Muscle layer of duodenum (tissue), 2 donors: ENCODE measurements around the gene SLFN13.
"Not testable (repeated sequence)": the region's sequence is repeated elsewhere in the genome, so short reads cannot be mapped to it uniquely, and the experiment has no call there.

Experiments used
- H3K27ac ChIP-seq: one replicate; pipeline ENCODE4 v1.7.0; 2013; ENCODE audit warnings: mild to moderate bottlenecking, low read length
- H3K27me3 ChIP-seq: one replicate; pipeline ENCODE4 v1.7.0; 2013; ENCODE audit warnings: low read depth, mild to moderate bottlenecking, control low read depth, low read length
- H3K36me3 ChIP-seq, 2 donors: one replicate each; pipeline ENCODE4 v1.7.0; 2013; ENCODE audit warnings: low read length in 2 of 2, control low read depth in 1 of 2, mild to moderate bottlenecking in 1 of 2; ENCODE audit not compliant: insufficient read depth in 2 of 2, control insufficient read depth in 1 of 2
- H3K4me1 ChIP-seq, 2 donors: one replicate each; pipeline ENCODE4 v1.7.0; 2013; ENCODE audit warnings: low read length in 2 of 2, mild to moderate bottlenecking in 2 of 2, control low read depth in 1 of 2, moderate library complexity in 1 of 2; ENCODE audit not compliant: insufficient read depth in 2 of 2, control insufficient read depth in 1 of 2
- H3K4me3 ChIP-seq, 2 donors: one replicate each; pipeline ENCODE4 v1.7.0; 2013; ENCODE audit warnings: low read length in 2 of 2, low read depth in 1 of 2, mild to moderate bottlenecking in 1 of 2
- H3K9me3 ChIP-seq, 2 donors: one replicate each; pipeline ENCODE4 v1.7.0; 2013; ENCODE audit warnings: low read length in 2 of 2, control low read depth in 1 of 2, mild to moderate bottlenecking in 1 of 2; ENCODE audit not compliant: control insufficient read depth in 1 of 2
- donor health status: healthy.

SLFN13 gene

DNA sequence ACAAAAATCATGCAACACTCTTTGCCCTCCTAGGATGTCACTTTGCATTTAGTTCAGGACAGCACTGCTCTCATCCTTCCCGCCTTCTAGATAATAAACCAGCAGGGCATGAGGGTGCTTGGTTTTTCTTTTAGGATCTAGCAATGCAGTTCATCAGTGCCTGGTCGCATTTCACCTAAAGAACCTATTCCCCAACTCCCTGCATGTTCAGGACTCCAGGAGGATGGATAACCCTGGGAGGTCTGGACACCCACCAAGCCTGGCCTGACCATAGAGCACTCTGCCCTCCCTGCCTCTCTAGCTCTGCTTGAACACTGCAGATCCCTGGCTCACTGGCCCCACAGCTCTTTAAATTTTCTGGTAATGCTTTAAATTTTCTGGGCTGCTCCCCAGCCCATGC, 18.9 kb downstream of the SLFN13 start:
- H3K9me3 ChIP-seq = no peaks in the 10 kb centered on the region
- H3K4me3 ChIP-seq = no peak overlapping the region
- H3K4me1 ChIP-seq = peaks cover 7 to 22% of the 10 kb centered on the region in 2 donors
- H3K27me3 ChIP-seq = no peaks in the 10 kb centered on the region
- H3K36me3 ChIP-seq = no peaks in the 10 kb centered on the region
- no peak overlapping the region for H3K27ac ChIP-seq

DNA sequence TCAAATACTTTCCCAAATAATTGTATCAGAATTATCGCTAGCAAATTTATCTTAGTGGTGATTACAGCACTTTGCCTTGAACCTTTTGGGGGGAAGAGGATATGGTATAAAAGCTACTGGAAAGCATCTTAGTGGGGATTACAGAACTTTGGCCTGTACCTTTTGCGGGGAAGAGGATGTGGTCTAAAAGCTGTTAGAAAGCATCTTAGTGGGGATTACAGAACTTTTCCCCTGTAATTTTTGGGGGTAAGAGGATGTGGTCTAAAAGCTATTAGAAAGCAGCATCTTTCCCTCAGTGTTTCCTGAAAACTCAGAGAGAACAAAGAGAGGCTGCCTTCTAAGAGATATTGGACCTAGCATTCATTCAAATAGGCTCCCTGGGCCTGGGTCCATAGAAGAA, 20.3 kb downstream of the SLFN13 start:
- Histone ChIP-seq H3K4me3 (no peak overlapping the region), H3K27me3 (no peaks in the 10 kb centered on the region), H3K36me3 (no peaks in the 10 kb centered on the region), H3K9me3 (no peaks in the 10 kb centered on the region), H3K27ac (no peak overlapping the region), H3K4me1 (peaks cover 7 to 14% of the 10 kb centered on the region in 2 donors)

DNA sequence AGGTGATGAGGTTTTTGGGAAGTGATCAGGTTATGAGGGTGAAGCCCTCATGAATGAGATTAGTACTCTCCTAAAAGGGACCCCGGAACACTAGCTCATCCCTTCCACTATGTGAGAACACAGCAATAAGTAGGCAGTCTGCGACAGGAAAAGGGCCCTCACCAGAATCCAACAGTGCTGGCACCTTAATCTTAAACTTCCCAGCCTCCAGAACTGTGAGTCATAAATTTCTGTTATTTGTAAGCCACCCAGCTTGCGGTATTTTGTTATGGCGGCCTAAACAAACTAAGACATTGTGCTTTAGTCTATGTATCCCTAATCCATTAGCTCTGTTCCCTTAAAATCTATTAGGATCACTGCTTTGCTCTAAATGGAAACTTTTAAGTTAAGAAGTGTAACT, 24.8 kb downstream of the SLFN13 start:
- H3K36me3 ChIP-seq = peaks cover 4 to 7% of the 10 kb centered on the region in 2 donors
- no peak overlapping the region for H3K4me3 ChIP-seq
- no peaks in the 10 kb centered on the region for H3K4me1 ChIP-seq
- H3K9me3 ChIP-seq = no peaks in the 10 kb centered on the region
- no peak overlapping the region for H3K27ac ChIP-seq
- H3K27me3 ChIP-seq = no peaks in the 10 kb centered on the region

DNA sequence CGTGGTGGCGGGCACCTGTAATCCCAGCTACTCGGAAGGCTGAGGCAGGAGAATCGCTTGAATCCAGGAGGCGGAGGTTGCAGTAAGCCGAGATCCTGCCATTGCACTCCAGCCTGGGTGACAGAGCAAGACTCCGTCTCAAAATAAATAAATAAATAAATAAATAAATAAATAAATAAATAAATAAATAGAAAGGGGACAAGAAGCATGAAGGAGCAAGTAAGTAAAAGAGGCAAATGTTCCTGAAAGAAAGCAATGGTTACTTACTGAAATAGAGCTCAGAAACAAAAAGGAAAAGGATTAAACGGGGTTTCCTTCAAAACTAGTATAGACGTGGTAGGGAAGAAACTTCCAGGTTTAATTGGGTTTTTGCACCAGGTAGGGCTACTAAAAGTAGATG, 27.5 kb downstream of the SLFN13 start:
- peaks cover 7 to 14% of the 10 kb centered on the region in 2 donors for H3K36me3 ChIP-seq
- H3K4me1 ChIP-seq, H3K27me3 ChIP-seq, H3K27ac ChIP-seq, H3K9me3 ChIP-seq, H3K4me3 ChIP-seq: not testable (repeated sequence)

DNA sequence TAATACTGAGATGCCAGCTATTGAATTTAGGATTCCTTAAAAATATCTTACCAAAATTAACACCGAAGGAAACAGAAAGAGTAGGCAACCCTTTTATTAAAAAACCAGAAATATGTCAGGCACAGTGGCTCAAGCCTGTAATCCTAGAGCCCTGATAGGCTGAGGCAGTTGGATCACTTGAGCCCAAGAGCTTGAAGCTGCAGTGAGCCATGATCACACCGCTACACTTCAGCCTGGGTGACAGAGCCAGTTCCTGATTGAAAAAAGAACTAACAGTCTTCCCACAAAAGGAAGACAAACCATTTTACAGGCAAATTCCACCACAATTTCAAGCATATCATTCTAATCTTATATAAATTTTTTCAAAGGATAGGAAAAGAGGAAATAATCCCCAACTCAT, 31.9 kb downstream of the SLFN13 start:
- Histone ChIP-seq H3K9me3 (peaks cover 0 to 7% of the 10 kb centered on the region in 2 donors), H3K4me3 (no peak overlapping the region), H3K4me1 (no peaks in the 10 kb centered on the region), H3K27ac (no peak overlapping the region), H3K27me3 (no peaks in the 10 kb centered on the region), H3K36me3 (peaks cover 7 to 35% of the 10 kb centered on the region in 2 donors)

DNA sequence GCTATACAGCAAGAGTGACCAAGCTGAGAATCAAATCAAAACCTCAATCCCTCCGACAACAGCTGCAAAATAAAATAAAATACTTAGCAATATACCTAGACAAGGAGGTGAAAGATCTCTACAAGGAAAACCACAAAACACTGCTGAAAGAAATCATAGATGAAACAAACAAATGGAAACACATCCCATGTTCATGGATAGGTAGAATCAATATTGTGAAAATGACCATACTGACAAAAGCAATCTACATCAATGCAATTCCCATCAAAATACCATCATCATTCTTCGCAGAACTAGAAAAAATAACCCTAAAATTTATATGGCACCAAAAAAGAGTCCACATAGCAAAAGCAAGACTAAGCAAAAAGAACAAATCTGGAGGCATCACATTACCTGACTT, 33.9 kb downstream of the SLFN13 start:
- not testable (repeated sequence) for H3K4me1 ChIP-seq, H3K27me3 ChIP-seq, H3K4me3 ChIP-seq, H3K9me3 ChIP-seq, H3K27ac ChIP-seq
- H3K36me3 ChIP-seq = peaks cover 8 to 54% of the 10 kb centered on the region in 2 donors

DNA sequence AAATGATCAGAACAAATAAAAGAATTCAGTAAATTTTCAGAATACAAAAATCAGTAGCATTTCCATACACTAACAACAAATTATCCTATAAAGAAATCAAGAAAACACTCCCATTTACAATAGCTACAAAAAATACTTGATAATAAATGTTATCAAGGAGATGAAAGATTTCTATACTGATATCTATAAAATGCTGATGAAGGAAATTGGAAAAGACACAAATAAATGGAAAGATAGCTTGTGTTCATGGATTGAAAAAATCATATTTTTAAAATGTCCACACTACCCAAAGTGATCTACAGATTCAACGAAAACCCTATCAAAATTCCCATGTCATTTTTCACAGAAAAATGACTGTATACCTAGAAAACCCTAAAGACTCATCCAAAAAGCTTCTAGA, 34.3 kb downstream of the SLFN13 start:
- Histone ChIP-seq H3K9me3 (peaks cover 0 to 7% of the 10 kb centered on the region in 2 donors), H3K27ac (no peak overlapping the region), H3K4me1 (no peaks in the 10 kb centered on the region), H3K27me3 (no peaks in the 10 kb centered on the region), H3K4me3 (no peak overlapping the region), H3K36me3 (peaks cover 5 to 58% of the 10 kb centered on the region in 2 donors)

DNA sequence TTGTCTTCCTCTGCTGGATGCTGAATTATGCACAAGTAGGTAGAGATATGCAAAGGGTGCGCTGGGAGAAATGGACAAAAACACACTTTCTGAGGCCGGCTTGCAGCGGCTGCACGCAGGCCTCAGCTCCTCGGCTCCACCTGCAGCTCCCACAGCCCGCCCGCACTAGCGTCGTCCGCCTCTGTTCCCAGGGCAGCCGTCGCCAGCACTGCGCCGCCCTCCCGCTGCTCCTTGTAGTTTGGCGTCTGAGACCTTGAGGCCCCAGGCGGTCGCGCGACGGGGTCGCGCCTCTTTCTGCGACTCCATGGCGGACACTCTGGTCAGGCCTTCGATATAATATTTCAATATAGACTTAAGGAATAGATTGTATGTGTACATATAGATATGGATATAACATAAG, 41.0 kb downstream of the SLFN13 start:
- Histone ChIP-seq H3K27me3 (no peaks in the 10 kb centered on the region), H3K9me3 (peaks cover 0 to 2% of the 10 kb centered on the region in 2 donors), H3K4me3 (no peak overlapping the region), H3K36me3 (peaks cover 5 to 35% of the 10 kb centered on the region in 2 donors), H3K27ac (no peak overlapping the region), H3K4me1 (no peaks in the 10 kb centered on the region)

DNA sequence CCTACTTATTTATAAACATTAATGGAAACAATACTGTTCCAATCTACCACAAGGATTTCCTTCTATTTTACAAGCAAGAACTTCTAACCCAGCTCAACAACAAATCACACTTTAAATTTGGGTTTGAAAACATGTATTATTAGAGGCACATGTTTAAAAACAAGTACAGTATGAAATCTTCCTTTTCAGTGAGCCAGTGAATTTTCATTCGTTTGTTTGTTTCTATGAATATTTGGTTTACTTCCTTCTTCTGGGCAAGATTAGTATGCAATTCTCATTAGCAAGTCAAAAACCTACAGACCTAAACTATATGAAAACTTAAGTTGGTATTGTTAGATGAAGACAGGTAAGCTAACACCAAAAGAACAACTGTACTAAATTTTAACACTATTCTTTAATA, 42.0 kb downstream of the SLFN13 start:
- no peak overlapping the region for H3K4me3 ChIP-seq
- no peak overlapping the region for H3K27ac ChIP-seq
- H3K36me3 ChIP-seq = peaks cover 5 to 35% of the 10 kb centered on the region in 2 donors
- peaks cover 0 to 2% of the 10 kb centered on the region in 2 donors for H3K9me3 ChIP-seq
- no peaks in the 10 kb centered on the region for H3K27me3 ChIP-seq
- H3K4me1 ChIP-seq = no peaks in the 10 kb centered on the region

DNA sequence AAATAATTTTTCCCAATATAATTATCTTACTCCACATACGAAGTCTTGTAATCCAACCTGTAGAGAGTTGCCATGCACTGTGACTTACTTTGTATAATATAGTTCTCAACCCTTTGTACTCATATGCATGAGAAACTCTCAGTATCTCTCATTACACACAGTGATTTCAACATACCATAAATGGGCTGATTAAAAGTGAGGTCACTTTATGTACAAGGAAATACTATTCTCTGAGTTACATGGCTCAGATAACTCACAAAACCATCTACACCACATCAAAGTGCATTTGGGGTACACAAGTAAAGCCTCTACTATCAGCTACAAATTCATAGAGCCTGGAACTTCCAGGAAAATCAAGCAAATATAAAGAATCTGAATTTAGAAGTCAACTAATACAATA, 44.2 kb downstream of the SLFN13 start:
- Histone ChIP-seq H3K27ac (no peak overlapping the region), H3K4me1 (no peaks in the 10 kb centered on the region), H3K9me3 (peaks cover 0 to 2% of the 10 kb centered on the region in 2 donors), H3K27me3 (no peaks in the 10 kb centered on the region), H3K36me3 (peaks cover 0 to 13% of the 10 kb centered on the region in 2 donors), H3K4me3 (no peak overlapping the region)

DNA sequence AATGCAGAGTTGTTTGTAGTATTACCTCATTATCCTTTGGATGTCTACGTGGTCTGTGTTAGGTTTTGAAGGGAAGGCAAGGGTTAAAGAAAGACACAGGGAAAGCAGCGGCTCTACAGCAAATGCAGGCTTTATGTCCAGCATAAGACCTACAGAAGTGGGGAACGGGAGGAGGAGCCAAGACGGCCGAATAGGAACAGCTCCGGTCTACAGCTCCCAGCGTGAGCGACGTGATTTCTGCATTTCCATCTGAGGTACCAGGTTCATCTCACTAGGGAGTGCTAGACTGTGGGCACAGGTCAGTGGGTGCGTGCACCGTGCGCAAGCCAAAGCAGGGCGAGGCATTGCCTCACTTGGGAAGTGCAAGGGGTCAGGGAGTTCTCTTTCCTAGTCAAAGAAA, 54.8 kb downstream of the SLFN13 start:
- not testable (repeated sequence) for H3K36me3 ChIP-seq, H3K27me3 ChIP-seq, H3K27ac ChIP-seq, H3K4me1 ChIP-seq, H3K4me3 ChIP-seq, H3K9me3 ChIP-seq

DNA sequence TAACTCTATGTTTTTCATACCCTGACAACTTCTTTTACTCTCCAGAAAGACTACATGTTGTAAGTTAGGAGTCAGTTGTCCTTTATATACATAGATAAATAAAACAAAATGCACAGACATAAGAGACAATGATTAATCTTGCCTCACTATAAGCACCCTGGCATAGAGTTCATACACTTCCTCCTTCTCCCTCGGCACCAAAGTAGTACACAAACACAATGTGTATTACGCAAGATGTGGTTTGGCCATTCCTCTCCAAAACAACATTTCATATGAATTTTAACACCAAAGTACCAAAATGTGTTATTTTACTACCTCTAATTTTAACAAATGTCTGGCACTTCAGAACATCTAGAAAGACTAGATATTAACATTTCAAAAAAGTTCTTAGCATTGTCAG, 57.9 kb downstream of the SLFN13 start:
- no peaks in the 10 kb centered on the region for H3K36me3 ChIP-seq
- H3K27me3 ChIP-seq = no peaks in the 10 kb centered on the region
- H3K4me3 ChIP-seq = no peak overlapping the region
- no peak overlapping the region for H3K27ac ChIP-seq
- H3K9me3 ChIP-seq = no peaks in the 10 kb centered on the region
- H3K4me1 ChIP-seq = no peaks in the 10 kb centered on the region
